H9 (cell line): ENCODE data around the gene GRK4. TPM values are rescaled to one million over a fixed set of nuclear protein-coding genes. Genes with fewer than 3 reads are reported as not detected.

Experiments
- DNase-seq: peaks from one replicate; pipeline ENCODE4 v3.0.0-alpha.2; 2017
- H2AFZ ChIP-seq: one replicate; pipeline ENCODE4 v1.6.1; 2013; ENCODE audit warnings: mild to moderate bottlenecking, low read length, control low read depth, moderate library complexity
- H2AK5ac ChIP-seq: 2 replicates; pipeline ENCODE4 v1.6.1; 2013; ENCODE audit warnings: low read length, control low read depth, mixed read lengths; ENCODE audit not compliant: insufficient read length
- H2BK120ac ChIP-seq: one replicate; pipeline ENCODE4 v1.6.1; 2013; ENCODE audit warnings: low read depth, mild to moderate bottlenecking, low read length, control low read depth, inconsistent platforms; ENCODE audit not compliant: poor library complexity, severe bottlenecking
- H2BK12ac ChIP-seq: 2 replicates; pipeline ENCODE4 v1.6.1; 2013; ENCODE audit warnings: low read length, control low read depth, mixed read lengths, low read depth; ENCODE audit not compliant: insufficient read length
- H2BK15ac ChIP-seq: 2 replicates; pipeline ENCODE4 v1.6.1; 2013; ENCODE audit warnings: low read depth, low read length, control low read depth
- H2BK20ac ChIP-seq: one replicate; pipeline ENCODE4 v1.6.1; 2013; ENCODE audit warnings: low read depth, mild to moderate bottlenecking, low read length, control low read depth, inconsistent platforms; ENCODE audit not compliant: poor library complexity, severe bottlenecking
- H2BK5ac ChIP-seq: 2 replicates; pipeline ENCODE4 v1.6.1; 2013; ENCODE audit warnings: low read length, control low read depth, mixed read lengths; ENCODE audit not compliant: insufficient read length
- H3K14ac ChIP-seq: 2 replicates; pipeline ENCODE4 v1.6.1; 2013; ENCODE audit warnings: low read length, control low read depth; ENCODE audit not compliant: insufficient read depth
- H3K18ac ChIP-seq: 2 replicates; pipeline ENCODE4 v1.6.1; 2013; ENCODE audit warnings: low read depth, mild to moderate bottlenecking, mixed read lengths, low read length, control low read depth; ENCODE audit not compliant: insufficient read length
- H3K23ac ChIP-seq: 2 replicates; pipeline ENCODE4 v1.6.1; 2013; ENCODE audit warnings: low read length, control low read depth, mixed read lengths, low read depth; ENCODE audit not compliant: insufficient read length
- H3K23me2 ChIP-seq: 2 replicates; pipeline ENCODE4 v1.6.1; 2013; ENCODE audit warnings: low read depth, mild to moderate bottlenecking, mixed read lengths, low read length, control low read depth; ENCODE audit not compliant: insufficient read length, poor library complexity, severe bottlenecking
- H3K27ac ChIP-seq: 2 replicates; pipeline ENCODE4 v1.5.1; 2013; ENCODE audit warnings: low read length, control low read depth, mixed read lengths, low read depth; ENCODE audit not compliant: insufficient read length
- H3K27me3 ChIP-seq: 2 replicates; pipeline ENCODE4 v1.6.1; 2013; ENCODE audit warnings: low read length, control low read depth, inconsistent platforms; ENCODE audit not compliant: insufficient read depth
- H3K4ac ChIP-seq: 2 replicates; pipeline ENCODE4 v1.6.1; 2013; ENCODE audit warnings: low read depth, mild to moderate bottlenecking, control low read depth, inconsistent platforms, low read length, moderate library complexity
- H3K4me1 ChIP-seq: 2 replicates; pipeline ENCODE4 v1.6.1; 2013; ENCODE audit warnings: low read length, control low read depth, inconsistent platforms; ENCODE audit not compliant: insufficient read depth
- H3K4me2 ChIP-seq: 2 replicates; pipeline ENCODE4 v1.6.1; 2013; ENCODE audit warnings: low read length, control low read depth, mixed read lengths; ENCODE audit not compliant: insufficient read length, insufficient read depth
- H3K56ac ChIP-seq: 2 replicates; pipeline ENCODE4 v1.6.1; 2013; ENCODE audit warnings: low read depth, mild to moderate bottlenecking, mixed read lengths, low read length, control low read depth; ENCODE audit not compliant: insufficient read length
- H3K79me1 ChIP-seq: 2 replicates; pipeline ENCODE4 v1.6.1; 2013; ENCODE audit warnings: low read depth, mild to moderate bottlenecking, moderate library complexity, low read length, control low read depth, inconsistent platforms; ENCODE audit not compliant: insufficient read depth, poor library complexity, severe bottlenecking
- H3K79me2 ChIP-seq: 2 replicates; pipeline ENCODE4 v1.6.1; 2013; ENCODE audit warnings: low read length, control low read depth, inconsistent platforms; ENCODE audit not compliant: insufficient read depth
- H3K9ac ChIP-seq: 2 replicates; pipeline ENCODE4 v1.6.1; 2013; ENCODE audit warnings: low read length, control low read depth, mixed read lengths; ENCODE audit not compliant: insufficient read length; ENCODE audit errors: extremely low read depth
- H3K9me3 ChIP-seq: one replicate; pipeline ENCODE4 v1.6.1; 2013; ENCODE audit warnings: low read depth, low read length, inconsistent platforms; ENCODE audit not compliant: control insufficient read depth
- H3T11ph ChIP-seq: one replicate; pipeline ENCODE4 v1.6.1; 2013; ENCODE audit warnings: mild to moderate bottlenecking, low read length, control low read depth, inconsistent platforms
- H4K20me1 ChIP-seq: one replicate; pipeline ENCODE4 v1.6.1; 2013; ENCODE audit not compliant: control insufficient read depth, insufficient read length, insufficient read depth
- H4K5ac ChIP-seq: 2 replicates; pipeline ENCODE4 v1.6.1; 2013; ENCODE audit warnings: low read depth, mild to moderate bottlenecking, mixed read lengths, low read length, control low read depth; ENCODE audit not compliant: insufficient read length
- H4K8ac ChIP-seq: replicated peaks from 2 replicates; pipeline ENCODE4 v1.6.1; 2013; ENCODE audit warnings: low read length, control low read depth, mixed read lengths, low read depth; ENCODE audit not compliant: insufficient read length
- H4K91ac ChIP-seq: 2 replicates; pipeline ENCODE4 v1.6.1; 2013; ENCODE audit warnings: low read depth, mild to moderate bottlenecking, moderate library complexity, mixed read lengths, low read length, control low read depth; ENCODE audit not compliant: insufficient read length
- H3K27ac Mint-ChIP-seq, 3 experiments: 2 replicates in 2 of 3; 3 replicates in 1 of 3; pipeline ENCODE4 v1.8.0; 2020 to 2021; ENCODE audit warnings: mixed read lengths in 3 of 3, mild to moderate bottlenecking in 1 of 3, moderate library complexity in 1 of 3
- H3K27me3 Mint-ChIP-seq: 2 replicates; pipeline ENCODE4 v1.8.0; 2021; ENCODE audit warnings: low read depth, mild to moderate bottlenecking, moderate library complexity, mixed read lengths
- H3K36me3 Mint-ChIP-seq, 3 experiments: 2 replicates in 2 of 3; 3 replicates in 1 of 3; pipeline ENCODE4 v1.8.0; 2020 to 2021; ENCODE audit warnings: low read depth in 3 of 3, mixed read lengths in 3 of 3; ENCODE audit not compliant: insufficient read depth in 1 of 3
- H3K4me1 Mint-ChIP-seq, 2 experiments: 2 replicates each; pipeline ENCODE4 v1.8.0; 2020; ENCODE audit warnings: mixed read lengths in 2 of 2
- H3K4me3 Mint-ChIP-seq, 2 experiments: 2 replicates in 1 of 2; 3 replicates in 1 of 2; pipeline ENCODE4 v1.8.0; 2020 to 2021; ENCODE audit warnings: mild to moderate bottlenecking in 2 of 2, mixed read lengths in 2 of 2, moderate library complexity in 1 of 2
- H3K9me3 Mint-ChIP-seq, 2 experiments: 2 replicates in 1 of 2; 3 replicates in 1 of 2; pipeline ENCODE4 v1.8.0; 2020; ENCODE audit warnings: mild to moderate bottlenecking in 2 of 2, mixed read lengths in 2 of 2, moderate library complexity in 1 of 2
- WGBS: extraction: QIAGEN DNeasy Blood & Tissue Kit; methylation state at CpG from one replicate; pipeline ENCODE4 v1.1.7; 2013; ENCODE audit warnings: missing lambda C conversion rate, low lambda C conversion rate, mixed read lengths; ENCODE audit not compliant: insufficient read length; ENCODE audit errors: extremely low coverage; 5-methylcytosine and 5-hydroxymethylcytosine counted together
- total RNA-seq: library from RNA; stranded (reverse); gene quantifications from 2 replicates; pipeline ENCODE4 v1.2.1, GENCODE V29; 2021
- TF ChIP-seq, protein P1 (sequence below): fragments of 200-600 bp; sonication (generic); conservative IDR thresholded peaks from 3 replicates; pipeline ENCODE4 v1.8.0; 2021; ENCODE audit warnings: antibody characterized with exemption, mild to moderate bottlenecking

Gene GRK4
- total RNA-seq, 1 experiment from 2014 or later, result 4.8 TPM

DNA sequence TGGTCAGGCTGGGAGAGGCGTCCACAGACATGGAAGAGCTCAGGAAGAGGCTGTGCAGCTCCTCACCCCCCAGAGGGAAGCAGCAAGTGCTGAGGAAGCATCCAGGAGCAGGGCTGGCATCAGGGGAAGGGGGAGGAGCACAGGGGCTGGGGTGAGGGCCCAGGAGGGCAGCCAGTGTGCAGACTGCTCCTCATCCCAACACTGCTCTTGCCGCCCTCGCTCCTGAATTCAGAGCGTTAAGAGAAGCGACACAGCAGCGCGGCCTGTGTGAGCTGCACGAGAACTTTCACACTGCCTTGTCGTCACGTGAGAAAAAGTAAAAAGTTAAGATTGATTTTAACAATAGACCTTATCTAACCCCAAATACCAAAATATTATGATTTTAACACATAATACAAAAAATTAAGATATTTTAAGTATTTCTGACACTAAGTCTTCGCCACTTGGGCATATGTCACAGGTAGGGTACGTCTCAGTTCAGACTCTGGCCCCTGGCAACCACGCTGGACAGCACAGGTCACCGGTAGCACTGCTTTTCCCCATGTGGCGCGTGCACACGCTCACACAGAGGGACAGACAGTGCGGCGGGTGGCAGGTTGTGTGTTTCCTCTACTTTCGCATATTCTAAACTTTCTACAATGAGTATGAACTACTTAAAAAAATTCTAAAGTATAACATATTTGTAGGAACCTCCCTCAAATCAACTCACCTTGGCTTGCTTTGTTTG is 19.8 kb upstream of the GRK4 start:
- Histone ChIP-seq H3K23me2 (no peaks in the 10 kb centered on the region), H3K18ac (no peak overlapping the region), H3K23ac (no peak overlapping the region), H4K91ac (no peak overlapping the region), H2BK5ac (no peak overlapping the region), H2BK15ac (no peak overlapping the region), H3K9me3 (no peaks in the 10 kb centered on the region), H3K56ac (no peak overlapping the region), H2BK20ac (no peak overlapping the region), H2BK120ac (no peak overlapping the region), H4K20me1 (no peaks in the 10 kb centered on the region), H3T11ph (no peak overlapping the region), H3K4me1 (no peaks in the 10 kb centered on the region), H3K79me2 (no peaks in the 10 kb centered on the region), H3K4ac (no peak overlapping the region), H3K14ac (no peak overlapping the region), H3K27me3 (no peaks in the 10 kb centered on the region), H4K8ac (no peak overlapping the region), H2AFZ (no peak overlapping the region), H4K5ac (no peak overlapping the region), H3K79me1 (no peaks in the 10 kb centered on the region), H2AK5ac (no peak overlapping the region), H3K27ac (no peak overlapping the region), H2BK12ac (no peak overlapping the region), H3K4me2 (no peak overlapping the region), H3K9ac (no peak overlapping the region)
- Mint-ChIP-seq H3K4me3 (no peak overlapping the region), H3K4me1 (no peaks in the 10 kb centered on the region), H3K9me3 (no peaks in the 10 kb centered on the region), H3K27ac (peak overlapping the region in 2 of 3 experiments; percentile 72 to 91; a peak in 3 of 7 replicates), H3K27me3 (no peaks in the 10 kb centered on the region), H3K36me3 (peaks cover 69 to 96% (median 93%) of the 10 kb centered on the region in 3 experiments; a peak in 6 of 7 replicates)
- TF ChIP-seq, protein P1, sequence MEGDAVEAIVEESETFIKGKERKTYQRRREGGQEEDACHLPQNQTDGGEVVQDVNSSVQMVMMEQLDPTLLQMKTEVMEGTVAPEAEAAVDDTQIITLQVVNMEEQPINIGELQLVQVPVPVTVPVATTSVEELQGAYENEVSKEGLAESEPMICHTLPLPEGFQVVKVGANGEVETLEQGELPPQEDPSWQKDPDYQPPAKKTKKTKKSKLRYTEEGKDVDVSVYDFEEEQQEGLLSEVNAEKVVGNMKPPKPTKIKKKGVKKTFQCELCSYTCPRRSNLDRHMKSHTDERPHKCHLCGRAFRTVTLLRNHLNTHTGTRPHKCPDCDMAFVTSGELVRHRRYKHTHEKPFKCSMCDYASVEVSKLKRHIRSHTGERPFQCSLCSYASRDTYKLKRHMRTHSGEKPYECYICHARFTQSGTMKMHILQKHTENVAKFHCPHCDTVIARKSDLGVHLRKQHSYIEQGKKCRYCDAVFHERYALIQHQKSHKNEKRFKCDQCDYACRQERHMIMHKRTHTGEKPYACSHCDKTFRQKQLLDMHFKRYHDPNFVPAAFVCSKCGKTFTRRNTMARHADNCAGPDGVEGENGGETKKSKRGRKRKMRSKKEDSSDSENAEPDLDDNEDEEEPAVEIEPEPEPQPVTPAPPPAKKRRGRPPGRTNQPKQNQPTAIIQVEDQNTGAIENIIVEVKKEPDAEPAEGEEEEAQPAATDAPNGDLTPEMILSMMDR, result no peak
- WGBS, result no CpG with 5 or more reads among the region's 20 CpGs
- no peak for DNase-seq
